Ishikawa (cell line): ENCODE data around the gene DYNC1H1.

Source experiments
- FOXM1 ChIP-seq: IDR thresholded peaks from 2 replicates; pipeline ENCODE4 v1.6.1; 2012; ENCODE audit warnings: low read depth, borderline replicate concordance
- REST ChIP-seq: IDR thresholded peaks from 2 replicates; pipeline ENCODE4 v1.6.1; 2012; ENCODE audit warnings: low read depth, mild to moderate bottlenecking

GRCh38 chr14:101932673-101933072 is 31.7 kb upstream of the DYNC1H1 start:
- TF ChIP-seq REST (no peak), FOXM1 (no peak)
